ENCODE measurements around the gene EXO1. TPM values are rescaled to one million over a fixed set of nuclear protein-coding genes. Genes with fewer than 3 reads are reported as not detected.

Gene EXO1
- total RNA-seq, 1 donor from 2014 or later = 8.3 TPM

- Mint-ChIP-seq H3K4me1 (peaks cover 6% of the 10 kb centered on the region), H3K27me3 (ENCODE audit: low read depth) (no peaks in the 10 kb centered on the region), H3K36me3 (no peaks in the 10 kb centered on the region), H3K9me3 (no peaks in the 10 kb centered on the region), H3K27ac (peak overlapping the region; percentile 81), H3K4me3 (no peak overlapping the region)
- DNase-seq (ENCODE audit: low spot score in 2 of 2, unreplicated experiment in 2 of 2) = no peak
- no peak for TF ChIP-seq CTCF (IDR thresholded peaks at IDR 0.05; ENCODE audit: unreplicated experiment)
Observed at GRCh38 chr1:241902391-241903065, 54.5 kb downstream of the EXO1 start.

GRCh38 chr1:241916196-241916595, 68.2 kb downstream of the EXO1 start:
- Mint-ChIP-seq H3K27ac (no peak overlapping the region), H3K36me3 (no peaks in the 10 kb centered on the region), H3K9me3 (no peaks in the 10 kb centered on the region), H3K4me3 (no peak overlapping the region), H3K27me3 (ENCODE audit: low read depth) (no peaks in the 10 kb centered on the region), H3K4me1 (peaks cover 6% of the 10 kb centered on the region)
- TF ChIP-seq CTCF (IDR thresholded peaks at IDR 0.05; ENCODE audit: unreplicated experiment) = no peak
- DNase-seq (ENCODE audit: low spot score in 2 of 2, unreplicated experiment in 2 of 2) = no peak

- DNase-seq (ENCODE audit: low spot score in 2 of 2, unreplicated experiment in 2 of 2) = no peak
- peaks cover 6% of the 10 kb centered on the region for H3K4me1 Mint-ChIP-seq
- no peaks in the 10 kb centered on the region for H3K9me3 Mint-ChIP-seq
- H3K36me3 Mint-ChIP-seq = no peaks in the 10 kb centered on the region
- no peak overlapping the region for H3K27ac Mint-ChIP-seq
- TF ChIP-seq CTCF (IDR thresholded peaks at IDR 0.05; ENCODE audit: unreplicated experiment) = no peak
- no peak overlapping the region for H3K4me3 Mint-ChIP-seq
- no peaks in the 10 kb centered on the region for H3K27me3 Mint-ChIP-seq (ENCODE audit: low read depth)
Observed at GRCh38 chr1:241917487-241917886, 69.5 kb downstream of the EXO1 start.

- TF ChIP-seq CTCF (IDR thresholded peaks at IDR 0.05; ENCODE audit: unreplicated experiment) = no peak
- Mint-ChIP-seq H3K4me3 (no peak overlapping the region), H3K36me3 (no peaks in the 10 kb centered on the region), H3K9me3 (no peaks in the 10 kb centered on the region), H3K27ac (peak overlapping the region; percentile 79), H3K27me3 (ENCODE audit: low read depth) (no peaks in the 10 kb centered on the region), H3K4me1 (peaks cover 6% of the 10 kb centered on the region)
- no peak for DNase-seq (ENCODE audit: low spot score in 2 of 2, unreplicated experiment in 2 of 2)
Observed at GRCh38 chr1:241918879-241919278, 70.9 kb downstream of the EXO1 start.

- no peak overlapping the region for H3K4me3 Mint-ChIP-seq
- DNase-seq (ENCODE audit: low spot score in 2 of 2, unreplicated experiment in 2 of 2) = no peak
- no peaks in the 10 kb centered on the region for H3K27me3 Mint-ChIP-seq (ENCODE audit: low read depth)
- H3K9me3 Mint-ChIP-seq = no peaks in the 10 kb centered on the region
- H3K27ac Mint-ChIP-seq = no peak overlapping the region
- H3K4me1 Mint-ChIP-seq = no peaks in the 10 kb centered on the region
- TF ChIP-seq CTCF (IDR thresholded peaks at IDR 0.05; ENCODE audit: unreplicated experiment) = no peak
- H3K36me3 Mint-ChIP-seq = no peaks in the 10 kb centered on the region
Observed at GRCh38 chr1:241924080-241924808, 76.2 kb downstream of the EXO1 start.

Data from mesothelial cell of epicardium (in vitro differentiated cells).